Hematopoietic multipotent progenitor cell treated with erythropoietin and hydrocortisone succinate and interleukin-3 and kit ligand, for 6 days (in vitro differentiated cells): ENCODE measurements around the gene MAP3K20.

ENCODE experiments used
- DNase-seq: peaks from one replicate; pipeline ENCODE4 v3.0.0-alpha.2; 2015

MAP3K20 gene

DNA sequence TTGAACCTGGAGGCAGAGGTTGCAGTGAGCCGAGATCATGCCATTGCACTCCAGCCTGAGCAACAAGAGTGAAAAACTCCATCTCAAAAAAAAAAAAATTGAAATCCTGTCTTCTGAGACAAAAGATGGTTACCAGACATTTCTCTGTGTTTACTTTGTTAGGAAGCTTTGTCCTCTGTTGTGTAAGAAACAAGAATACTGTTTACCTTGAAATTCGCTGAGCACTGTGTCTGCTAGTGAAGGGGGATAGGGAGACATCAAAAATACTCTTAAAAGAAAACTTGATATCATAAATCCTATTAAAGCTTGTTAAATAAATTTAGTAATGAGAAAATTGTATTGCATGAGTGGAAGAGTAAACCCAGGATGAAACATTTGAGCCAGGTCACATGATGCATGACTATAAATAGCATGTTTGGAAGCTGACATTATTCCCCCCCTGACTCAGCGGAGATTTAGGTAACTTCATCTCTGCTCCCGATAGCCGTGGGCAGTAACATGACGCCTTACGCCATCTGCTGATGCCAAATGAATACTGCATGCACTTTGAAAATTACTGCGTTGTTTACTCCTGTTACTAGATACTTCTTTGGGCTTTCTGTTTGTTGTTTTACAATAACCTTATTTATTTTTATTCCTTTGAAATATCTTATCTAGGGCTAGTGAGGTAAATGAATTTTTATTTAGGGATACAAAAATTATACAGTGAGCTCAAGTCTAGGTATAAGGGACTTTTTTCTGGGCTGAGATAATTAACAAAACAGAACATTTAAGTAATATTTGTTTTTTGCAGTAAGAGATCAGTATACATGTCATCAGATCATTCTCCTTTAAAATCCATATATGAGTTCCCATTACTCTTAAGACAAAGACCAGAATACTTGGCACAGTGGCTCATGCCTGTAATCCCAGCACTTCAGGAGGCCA is 134.9 kb downstream of the MAP3K20 start:
- peak; percentile 88 for DNase-seq

DNA sequence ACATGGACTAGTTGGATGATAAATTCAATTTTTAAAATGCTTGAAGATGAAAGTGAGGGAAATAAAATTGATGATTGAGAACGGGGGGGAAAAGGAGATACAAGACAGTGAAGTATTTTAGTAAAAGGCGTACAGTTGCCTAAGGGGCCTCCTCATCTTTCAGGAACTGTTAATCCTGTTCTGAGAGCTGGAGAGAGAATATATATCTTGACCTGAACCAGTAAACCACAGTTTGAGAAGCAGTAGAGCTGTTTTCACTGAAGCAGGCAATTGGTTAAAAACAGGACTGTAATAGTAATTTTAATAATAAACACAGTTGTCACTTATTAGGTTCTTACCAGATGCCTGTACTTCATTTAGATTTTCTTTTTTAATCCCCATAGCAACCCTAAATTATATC is 137.5 kb downstream of the MAP3K20 start:
- DNase-seq: no peak

DNA sequence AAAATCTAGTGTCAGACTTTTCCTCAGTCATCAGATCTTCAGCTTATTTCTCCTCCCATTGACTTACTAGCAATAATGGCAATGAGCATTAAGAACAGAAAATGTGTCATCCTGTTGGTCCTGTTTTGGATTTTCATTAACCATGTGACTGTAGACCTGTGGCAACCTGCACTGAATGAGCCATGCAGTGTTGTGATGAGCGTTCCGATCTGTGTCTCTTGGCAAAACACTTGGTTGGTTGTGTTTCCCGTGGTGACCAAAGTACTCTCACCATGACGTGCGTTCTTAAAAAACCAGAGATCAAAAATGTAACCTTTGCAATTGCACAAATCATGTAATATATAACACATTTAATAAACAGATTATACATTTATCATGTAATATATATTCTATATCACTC is 138.6 kb downstream of the MAP3K20 start:
- DNase-seq: no peak

DNA sequence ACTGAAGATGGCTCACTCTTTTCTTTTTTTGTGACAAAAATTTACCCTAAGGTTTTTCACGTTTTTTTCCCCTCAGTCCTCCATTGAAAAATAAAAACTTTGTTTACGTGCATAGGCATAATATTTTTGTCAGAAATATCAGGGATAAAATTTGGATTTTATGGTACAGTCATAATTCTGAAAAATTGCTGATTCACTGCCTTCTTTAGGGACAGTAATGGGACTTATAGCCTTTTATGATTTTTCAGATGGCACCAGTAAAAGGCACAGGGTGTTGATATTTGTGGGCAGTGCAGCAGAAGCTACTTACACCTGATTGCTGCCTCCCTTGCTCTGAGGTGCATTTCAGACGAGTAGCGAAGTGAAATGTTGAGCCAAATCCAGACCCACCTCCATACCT is 139.7 kb downstream of the MAP3K20 start:
- DNase-seq: no peak

DNA sequence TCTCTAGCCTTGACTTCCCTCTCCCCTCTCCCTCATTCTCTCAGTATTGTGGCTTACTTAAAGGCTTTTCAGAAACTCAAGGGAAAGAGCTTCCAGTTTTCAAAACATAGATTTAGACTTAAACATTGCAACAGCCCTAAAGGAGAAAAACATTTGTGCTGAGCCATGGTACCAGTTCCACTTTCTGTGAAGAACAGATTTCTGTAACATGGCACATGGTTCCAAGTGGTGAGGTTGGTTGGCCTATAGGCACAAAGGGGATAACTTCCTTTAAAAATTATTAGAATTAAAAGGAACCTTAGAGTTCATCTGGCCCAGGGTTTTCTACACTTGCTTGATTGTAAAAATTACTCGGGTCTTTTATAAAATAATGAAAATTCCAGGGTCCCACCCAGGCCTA is 140.4 kb downstream of the MAP3K20 start:
- DNase-seq: no peak

DNA sequence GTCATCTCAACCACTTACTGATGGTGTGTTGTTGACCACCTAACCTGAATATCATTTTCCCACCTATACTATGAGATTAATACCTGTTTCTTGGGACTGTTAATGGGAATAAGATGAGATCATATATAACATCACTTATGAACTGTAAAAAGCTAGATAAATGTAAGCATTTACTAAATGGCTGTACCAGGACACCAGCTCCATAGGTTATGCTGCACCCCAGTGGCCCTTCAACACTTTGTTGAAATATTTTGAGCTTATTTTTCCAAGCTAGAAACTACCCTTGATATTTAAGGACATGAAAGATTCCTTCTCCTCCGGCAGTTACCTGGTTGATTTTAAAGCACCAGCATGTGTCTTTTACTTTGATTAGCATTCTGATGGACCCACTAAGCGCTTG is 141.0 kb downstream of the MAP3K20 start:
- DNase-seq: no peak

DNA sequence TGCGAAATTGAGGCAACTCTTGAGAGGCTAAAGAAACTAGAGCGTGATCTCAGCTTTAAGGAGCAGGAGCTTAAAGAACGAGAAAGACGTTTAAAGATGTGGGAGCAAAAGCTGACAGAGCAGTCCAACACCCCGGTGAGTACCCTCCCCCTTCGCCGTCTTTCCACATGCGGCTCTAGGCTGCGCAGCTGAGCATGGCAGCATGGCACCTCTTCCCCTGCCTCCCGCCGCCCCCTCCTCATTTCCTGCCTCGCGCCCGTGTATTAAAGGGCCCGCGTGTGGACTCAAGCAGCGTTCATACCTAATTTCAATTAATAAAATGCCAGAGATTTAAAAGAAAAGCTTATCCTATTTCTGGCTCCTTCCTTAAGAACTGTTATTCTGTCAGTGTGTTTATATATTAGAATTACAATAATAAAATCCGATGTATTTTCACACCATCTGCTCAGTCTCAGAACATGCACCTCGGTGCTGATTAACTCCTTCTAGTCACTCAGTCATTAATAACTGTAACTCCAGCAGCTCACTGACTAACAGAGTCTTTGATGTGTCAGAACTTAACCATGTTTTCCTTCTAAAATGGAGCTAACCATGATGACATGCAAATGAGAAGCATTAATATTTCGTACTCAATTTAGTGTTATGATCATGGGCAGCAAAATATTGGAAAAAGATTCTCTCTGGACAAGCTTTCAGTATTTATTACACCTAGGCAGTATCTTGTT is 141.6 kb downstream of the MAP3K20 start:
- no peak for DNase-seq

DNA sequence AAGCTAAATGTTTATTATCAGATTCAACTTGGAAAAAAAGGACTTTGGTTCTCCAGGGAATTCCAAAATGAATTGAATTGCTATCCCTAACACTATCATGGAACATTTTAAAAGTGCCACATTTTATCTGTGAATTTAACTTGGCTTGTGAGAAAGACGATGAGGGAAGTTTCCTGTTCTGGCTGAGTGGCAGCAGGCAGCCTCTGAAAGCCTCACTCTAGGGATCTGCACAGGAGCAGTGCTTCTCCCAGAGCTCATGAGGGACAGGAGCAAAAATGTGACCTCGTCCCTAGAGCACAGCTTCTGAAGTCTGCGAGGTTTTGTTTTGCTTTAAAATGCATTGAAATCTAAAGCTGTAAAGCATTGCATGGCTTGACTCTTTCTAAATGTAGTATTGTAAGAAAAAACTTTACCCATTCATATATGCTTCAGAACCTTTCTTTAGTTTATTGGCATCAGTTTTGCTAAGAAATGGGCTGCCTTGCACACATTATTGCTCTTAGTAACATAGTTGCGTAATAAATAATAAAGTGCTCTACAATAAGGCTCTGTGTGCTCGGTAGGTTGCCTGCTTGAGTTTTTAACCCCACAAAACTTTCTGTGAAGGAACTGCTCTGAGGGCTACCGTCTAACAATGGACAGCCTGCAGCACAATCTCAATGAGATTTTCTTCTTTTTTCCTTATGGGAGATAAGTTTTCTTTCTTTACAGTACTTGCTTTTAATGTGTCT is 142.8 kb downstream of the MAP3K20 start:
- DNase-seq: no peak

DNA sequence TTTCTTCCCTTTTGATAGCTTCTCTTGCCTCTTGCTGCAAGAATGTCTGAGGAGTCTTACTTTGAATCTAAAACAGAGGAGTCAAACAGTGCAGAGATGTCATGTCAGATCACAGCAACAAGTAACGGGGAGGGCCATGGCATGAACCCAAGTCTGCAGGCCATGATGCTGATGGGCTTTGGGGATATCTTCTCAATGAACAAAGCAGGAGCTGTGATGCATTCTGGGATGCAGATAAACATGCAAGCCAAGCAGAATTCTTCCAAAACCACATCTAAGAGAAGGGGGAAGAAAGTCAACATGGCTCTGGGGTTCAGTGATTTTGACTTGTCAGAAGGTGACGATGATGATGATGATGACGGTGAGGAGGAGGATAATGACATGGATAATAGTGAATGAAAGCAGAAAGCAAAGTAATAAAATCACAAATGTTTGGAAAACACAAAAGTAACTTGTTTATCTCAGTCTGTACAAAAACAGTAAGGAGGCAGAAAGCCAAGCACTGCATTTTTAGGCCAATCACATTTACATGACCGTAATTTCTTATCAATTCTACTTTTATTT is 145.6 kb downstream of the MAP3K20 start:
- peak; percentile 9 for DNase-seq

DNA sequence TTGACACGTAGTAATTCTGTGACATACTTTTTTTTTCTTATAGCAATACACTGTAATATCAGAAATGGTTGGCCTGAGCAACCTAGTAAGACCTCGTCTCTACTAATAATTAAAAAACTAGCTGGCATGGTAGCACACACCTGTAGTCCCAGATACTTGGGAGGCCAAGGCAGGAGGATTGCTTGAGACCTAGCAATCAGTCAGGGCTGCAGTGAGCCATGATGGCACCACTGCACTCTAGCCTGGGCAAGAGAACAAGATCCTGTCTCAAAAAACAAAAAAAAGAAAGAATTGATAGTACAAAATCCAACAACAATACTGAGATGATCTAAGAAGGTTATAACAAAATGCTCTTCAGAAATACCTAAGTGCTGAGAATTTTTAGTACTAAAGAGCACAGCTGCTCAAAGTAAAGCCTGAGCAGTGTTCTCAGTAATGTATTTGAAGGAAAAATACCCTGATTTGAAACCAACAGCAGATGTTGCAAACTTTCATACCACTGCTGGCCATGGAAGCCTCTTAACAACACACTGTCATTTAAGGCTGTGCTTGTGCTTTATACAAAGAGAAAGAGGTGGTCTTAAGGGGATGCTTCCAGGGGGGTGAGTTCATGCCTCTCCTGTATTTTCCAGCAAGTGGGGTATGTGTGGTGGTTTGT is 146.4 kb downstream of the MAP3K20 start:
- DNase-seq: no peak

DNA sequence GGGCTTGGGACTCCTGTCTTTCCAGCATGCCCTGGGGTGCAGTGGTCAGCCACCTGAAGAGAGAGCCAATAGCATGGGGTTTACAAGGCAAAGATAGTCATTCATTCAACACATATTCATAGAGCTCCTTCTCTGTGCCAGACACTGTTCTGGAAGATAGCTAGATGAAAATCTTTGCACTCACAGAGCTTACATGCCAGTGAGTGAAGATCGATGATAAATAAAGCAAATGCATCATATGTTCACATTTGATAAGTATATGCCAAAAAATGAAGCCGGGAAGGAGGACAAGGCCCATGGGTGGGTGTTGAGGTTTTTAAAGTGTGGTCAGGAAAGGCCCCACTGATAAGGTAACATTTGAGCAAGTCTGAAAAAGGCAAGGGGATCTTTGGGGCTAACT is 148.2 kb downstream of the MAP3K20 start:
- DNase-seq: peak; percentile 90

DNA sequence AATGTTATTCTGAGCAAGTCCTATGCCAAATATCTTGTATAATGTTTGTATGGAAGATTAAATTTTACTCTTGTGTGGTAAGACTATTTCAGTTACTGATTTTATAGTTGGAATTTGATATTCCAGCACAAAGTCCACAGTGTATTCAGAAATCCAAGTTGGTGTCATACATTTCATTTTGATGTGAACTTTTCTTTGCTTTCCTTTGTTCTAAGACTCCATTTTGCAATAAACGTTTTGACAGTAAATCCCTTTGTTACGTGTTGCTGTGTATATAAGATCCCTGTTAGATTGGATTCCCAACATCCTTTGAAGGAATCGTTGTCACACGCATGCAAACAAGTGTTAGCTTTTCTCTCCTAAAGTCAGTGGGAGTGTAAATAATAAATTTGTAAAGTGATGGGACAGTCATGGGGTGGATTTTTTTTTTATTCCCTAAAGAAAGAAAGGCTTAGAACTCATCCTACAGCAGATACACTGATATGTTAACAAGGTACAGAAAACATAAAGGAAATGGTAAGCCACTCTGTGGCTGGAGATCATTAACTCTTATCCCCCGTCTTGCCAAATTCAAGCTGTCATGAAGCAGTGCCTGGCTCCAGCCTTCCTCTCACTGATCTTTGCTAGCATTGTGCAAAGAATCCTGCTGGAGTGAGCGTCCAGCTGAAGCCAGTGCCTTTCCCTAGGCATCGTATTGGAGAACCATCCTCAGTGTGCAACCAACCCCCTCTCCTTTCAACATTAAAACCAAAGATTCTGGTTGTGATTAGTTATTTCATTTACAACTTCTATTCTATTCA is 151.5 kb downstream of the MAP3K20 start:
- DNase-seq: no peak

DNA sequence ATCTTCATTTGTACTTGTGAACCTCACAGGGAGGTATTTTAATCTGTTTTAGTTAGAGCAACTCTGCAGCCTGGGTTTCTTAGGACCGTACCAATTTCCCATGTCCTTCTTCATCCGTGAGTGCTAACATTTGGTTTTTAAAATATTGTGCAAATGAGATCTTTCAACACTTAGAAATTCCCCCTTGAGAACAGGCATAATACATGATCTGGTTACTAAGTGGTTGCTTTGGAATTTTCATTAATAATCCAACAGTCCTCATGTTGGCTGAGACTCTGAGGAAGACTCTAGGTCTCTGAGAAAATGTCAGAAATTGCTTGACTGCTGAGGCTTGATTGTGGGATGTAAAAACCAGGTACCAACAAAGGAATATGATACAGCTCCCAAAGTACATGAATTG is 153.4 kb downstream of the MAP3K20 start:
- no peak for DNase-seq

DNA sequence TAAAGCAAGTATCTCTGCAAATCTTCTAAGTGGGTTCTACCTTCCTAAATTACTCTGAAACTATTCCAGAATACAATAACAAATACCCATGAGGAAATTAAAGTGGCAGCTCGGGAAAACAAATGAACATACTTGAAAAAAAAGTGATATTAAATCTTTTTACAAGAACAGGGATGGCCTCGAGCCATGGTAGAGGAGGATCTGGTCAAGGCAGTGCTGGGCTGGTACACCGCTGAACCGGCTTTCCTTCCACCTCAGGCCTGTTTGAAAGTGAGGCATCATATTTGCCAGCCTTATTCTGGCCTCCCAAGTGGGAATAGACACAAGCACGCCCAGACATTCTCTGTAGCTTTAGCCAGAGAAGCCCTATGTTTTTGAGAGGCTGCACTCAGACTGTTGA is 154.5 kb downstream of the MAP3K20 start:
- DNase-seq: no peak

DNA sequence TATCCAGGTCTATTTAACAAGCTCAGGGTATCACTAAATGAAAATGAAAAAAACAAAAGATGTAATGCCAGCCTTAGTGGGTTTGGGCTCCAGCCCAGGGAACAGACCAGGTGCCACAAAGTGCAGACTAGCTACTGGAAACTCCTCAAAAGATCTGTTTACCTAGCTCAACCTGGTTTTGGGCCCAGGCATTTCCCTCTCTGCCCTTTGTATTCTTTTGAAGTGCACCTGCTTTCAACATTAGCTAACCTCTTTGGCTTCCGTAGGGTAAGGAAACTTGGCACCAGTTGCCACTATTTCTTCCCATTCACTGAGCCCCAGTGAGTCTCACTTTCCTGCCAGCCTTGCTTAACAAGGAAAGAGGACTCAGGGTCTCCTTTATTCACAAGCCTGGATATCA is 155.4 kb downstream of the MAP3K20 start:
- no peak for DNase-seq

DNA sequence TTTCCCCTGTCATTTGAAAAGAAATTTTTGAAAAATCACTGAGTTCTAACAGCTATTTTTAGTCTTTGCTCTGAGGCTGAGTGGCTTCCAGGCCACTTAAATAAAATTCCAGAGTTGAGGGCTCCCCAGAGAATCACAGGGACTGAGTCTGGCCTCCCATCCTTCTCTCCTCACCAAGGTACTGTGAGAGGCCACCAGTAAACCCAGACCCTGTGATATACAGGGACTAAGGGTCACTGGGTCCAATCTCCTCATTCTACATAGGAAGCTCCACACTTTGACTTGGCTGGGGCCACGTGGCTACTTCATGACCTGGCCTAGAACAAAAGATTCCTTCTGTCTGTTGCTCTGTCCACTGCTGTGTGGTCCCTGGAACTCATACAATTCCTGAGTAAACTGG is 155.8 kb downstream of the MAP3K20 start:
- DNase-seq: no peak

DNA sequence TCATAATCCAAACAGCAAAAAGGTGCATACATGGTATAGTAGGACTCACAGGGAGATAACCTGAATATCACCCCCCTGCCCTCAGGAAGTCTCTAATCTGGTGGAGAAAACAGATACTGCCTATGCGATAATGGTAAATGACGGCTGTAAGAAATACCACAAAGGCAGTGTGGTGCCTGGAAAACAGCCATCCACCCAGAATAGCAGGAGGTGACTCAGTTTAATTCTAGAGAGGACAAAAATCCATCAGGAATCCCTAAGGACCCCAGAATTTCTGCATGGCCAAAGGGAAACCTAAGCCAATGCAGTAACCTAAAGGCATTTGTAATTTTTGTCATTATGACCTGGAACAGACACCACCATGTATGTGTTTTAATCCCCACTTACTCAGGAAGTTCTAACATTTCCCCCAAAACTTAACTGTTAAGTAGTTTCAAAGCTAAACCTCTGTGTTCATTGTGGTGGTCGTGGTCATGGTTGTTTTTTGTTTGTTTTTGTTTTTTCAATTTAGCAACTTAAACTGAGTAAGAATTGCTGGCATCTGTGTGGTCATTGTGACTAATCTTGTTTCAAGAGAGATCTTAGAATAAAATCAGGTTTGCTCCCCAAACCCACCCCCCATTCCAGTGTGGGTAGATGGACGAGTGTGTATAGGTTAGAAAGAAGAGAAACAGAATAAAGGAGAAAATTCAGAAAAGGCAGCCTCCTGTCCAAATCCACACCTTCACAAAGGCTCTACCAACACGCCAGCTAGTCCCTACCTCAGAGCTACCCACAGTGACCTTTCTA is 157.5 kb downstream of the MAP3K20 start:
- DNase-seq: no peak

DNA sequence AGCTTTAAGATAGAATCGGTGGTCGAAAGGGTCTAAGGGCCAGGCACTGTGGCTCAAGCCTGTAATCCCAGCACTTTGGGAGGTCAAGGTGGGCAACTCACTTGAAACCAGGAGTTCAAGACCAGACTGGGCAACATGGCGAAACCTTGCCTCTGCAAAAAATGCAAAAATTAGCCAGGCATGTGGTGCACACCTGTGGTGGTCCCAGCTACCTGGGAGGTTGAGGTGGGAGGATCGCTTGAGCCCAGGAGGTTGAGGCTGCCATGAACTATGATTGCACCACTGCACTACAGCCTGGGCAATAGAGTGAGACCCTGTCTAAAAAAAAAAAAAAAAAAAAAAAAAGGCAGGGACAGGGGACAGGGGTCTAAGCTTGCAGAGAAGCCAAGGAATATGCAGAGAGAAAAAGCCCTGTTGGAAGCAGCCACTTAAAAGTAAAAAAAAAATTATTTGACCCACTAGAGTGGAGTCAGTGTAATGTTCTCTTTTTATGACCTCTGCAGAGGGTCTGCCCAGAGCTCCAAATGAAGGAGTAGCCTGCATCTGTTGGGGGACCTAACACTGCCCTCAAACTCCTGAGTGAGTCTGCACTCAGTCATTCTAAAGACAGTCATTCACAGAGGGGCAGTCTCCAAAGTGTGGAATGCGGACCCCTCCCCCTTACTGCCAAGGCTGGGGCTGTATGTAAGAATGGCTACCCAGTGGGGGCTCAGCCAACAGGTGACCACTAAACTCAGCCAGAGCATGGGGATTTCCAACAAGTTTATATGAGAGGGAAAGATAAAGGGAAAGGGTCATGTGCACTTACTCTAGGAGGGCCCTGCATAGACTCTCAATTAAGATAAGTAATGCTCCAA is 160.5 kb downstream of the MAP3K20 start:
- DNase-seq: no peak

DNA sequence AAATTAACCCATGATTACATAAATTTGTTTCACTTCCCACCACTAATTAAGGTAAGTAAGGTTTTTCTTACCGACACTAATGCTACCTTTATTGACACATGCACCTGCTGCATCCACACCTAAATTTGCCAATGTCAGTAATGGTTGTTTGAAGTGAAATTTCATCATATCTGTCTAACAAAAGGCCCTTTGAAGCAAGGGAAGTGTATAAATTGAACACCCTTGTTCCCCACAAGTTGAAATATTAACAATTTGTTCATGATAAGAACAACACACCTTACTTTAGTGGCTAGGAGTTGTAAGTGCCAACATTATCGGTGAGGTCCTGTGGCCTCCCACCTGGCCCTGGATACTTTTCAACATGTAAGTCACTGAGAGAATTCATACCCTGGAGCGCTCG is 162.7 kb downstream of the MAP3K20 start:
- no peak for DNase-seq

DNA sequence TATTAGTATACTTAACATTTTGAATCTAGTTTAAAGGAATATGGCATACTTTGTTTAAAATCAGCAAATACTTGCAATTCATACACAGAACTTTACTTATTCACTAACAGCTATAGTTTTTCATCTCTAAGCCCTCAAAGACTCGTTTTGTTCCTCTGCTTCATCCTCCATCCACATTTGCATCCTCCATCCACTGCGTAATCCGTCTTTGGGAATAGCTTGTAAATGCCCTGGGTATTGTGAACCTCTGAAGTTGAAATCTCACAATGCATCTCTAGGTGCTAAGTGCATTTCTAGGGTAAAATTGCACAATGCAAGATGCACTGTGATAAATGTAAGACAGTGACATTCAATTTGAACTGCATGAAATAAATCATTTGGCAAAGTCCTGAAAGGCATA is 163.2 kb downstream of the MAP3K20 start:
- no peak for DNase-seq
